ENCODE results near the gene NR1D2.

NR1D2 gene

GRCh38 chr3:23931597-23931996, 13.5 kb upstream of the NR1D2 start:
- DNase-seq (ENCODE audit: low spot score), result no peak

DNA sequence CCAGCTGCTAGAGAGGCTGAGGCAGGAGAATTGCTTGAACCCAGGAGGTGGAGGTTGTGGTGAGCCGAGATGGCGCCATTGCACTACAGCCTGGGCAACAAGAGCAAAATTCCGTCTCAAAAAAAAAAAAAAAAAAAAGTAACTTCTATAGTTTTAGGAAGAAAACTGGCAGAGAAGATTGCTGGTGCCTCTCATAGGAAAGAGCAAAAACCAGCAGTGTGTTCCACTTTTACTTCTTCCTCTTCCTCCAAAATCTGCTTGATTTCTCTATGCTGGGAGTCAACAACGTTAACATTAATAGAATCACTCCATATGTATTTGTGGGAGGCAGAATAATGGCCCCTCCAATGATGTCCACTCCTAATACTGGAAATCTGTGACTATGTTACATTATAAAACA, 12.5 kb upstream of the NR1D2 start:
- no peak for DNase-seq (ENCODE audit: low spot score)

DNA sequence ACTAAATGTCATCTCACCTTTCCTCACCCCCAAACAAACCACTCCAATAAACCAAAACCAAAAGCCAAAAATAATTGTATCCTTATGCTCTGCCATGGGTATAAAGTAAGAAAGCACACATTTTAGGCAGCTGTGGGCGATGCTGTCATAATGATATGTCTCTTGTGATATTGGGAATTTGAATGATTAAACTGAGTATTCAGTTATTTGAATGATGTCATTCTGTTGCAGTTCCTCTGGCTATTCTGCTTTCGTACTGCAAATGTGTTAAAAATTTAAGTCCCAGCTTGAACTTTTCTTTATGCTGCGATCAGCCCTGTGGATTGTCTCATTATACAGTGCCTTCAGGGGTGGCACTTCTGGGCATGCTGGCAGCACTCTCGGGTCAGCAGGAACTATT, 10.8 kb upstream of the NR1D2 start:
- DNase-seq (ENCODE audit: low spot score), result no peak

DNA sequence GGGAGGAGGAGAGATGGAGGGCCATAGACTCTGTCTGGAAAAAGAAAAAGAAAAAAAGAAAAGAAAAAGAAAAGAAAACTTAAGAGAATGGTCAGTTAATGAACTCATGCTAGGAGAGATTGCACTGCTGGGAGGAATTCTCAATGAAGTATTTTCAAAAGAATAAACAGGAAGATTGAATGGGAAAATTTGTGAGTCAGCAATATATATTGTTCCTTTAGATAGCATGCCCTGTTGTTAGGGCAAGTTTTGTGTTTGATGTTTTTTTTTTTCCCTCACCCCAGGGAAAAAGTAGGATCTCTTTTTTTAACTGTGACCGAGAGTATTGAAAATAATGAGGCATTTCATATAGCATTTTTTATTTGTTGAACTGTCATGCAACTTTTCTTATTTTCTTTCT, 7.8 kb upstream of the NR1D2 start:
- no peak for DNase-seq (ENCODE audit: low spot score)

DNA sequence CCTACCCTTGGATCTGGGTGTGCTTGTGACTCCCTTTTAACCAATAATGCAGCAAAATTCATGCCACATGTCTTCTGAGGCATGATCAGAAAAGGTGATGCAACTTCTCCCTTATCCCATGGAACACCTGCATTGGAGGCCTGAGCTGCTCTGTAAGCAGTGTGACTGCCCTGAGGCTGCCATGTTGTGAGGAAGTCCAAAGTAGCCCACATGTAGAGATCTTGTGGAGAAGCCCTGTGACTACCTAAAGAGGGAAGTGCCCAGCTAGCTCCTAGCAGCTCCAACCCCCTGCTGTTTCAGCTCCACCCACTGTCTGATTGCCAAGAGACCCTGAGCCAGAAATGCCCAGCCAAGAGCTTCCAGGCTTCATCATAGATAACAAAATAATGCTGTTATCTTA, 6.4 kb upstream of the NR1D2 start:
- DNase-seq (ENCODE audit: low spot score), result no peak

DNA sequence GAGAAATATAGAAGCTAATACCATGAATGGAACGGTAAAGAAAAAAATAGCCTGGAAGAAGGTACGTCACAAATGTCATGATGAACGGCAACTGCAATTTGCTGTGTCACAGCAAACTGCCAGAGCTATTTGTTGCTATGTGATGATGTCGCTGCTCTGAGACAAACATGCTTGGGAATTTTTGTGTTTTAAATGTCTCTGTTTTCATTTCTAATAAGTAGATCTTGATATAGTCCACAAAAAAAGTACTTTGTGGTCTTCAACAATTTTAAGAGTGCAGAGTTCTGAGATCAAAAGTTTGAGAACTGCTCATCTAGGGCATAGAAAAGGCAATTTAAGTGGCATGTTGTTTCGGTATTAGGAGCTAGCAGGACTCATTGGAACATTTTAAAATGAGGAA, 4.3 kb upstream of the NR1D2 start:
- no peak for DNase-seq (ENCODE audit: low spot score)

GRCh38 chr3:23941440-23941839, 3.6 kb upstream of the NR1D2 start:
- no peak for DNase-seq (ENCODE audit: low spot score)

DNA sequence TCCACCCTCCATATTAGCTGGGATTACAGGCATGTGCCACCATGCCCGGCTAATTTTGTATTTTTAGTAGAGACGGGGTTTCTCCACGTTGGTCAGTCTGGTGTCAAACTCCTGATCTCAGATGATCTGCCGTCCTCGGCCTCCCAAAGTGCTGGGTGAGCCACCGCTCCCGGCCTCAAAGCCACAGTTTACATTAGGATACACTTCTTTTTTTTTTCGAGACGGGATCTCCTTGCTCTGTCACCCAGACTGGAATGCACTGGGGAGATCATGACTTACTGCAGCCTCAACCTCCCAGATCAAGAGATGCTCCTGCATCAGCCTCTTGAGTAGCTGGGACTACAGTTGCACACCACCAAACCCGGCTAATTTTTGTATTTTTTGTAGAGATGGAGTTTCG, 2.5 kb upstream of the NR1D2 start:
- DNase-seq (ENCODE audit: low spot score), result no peak

- no peak for DNase-seq (ENCODE audit: low spot score)
These were observed 891 bp upstream of the NR1D2 start for GRCh38 chr3:23944007-23944783.

GRCh38 chr3:23945663-23945912, 502 bp downstream of the NR1D2 start:
- no peak for DNase-seq (ENCODE audit: low spot score)

- peak; percentile 95 for DNase-seq (ENCODE audit: low spot score)
These were observed 1.0 kb downstream of the NR1D2 start for GRCh38 chr3:23945913-23946687.

GRCh38 chr3:23948761-23949160, 3.7 kb downstream of the NR1D2 start:
- no peak for DNase-seq (ENCODE audit: low spot score)

DNA sequence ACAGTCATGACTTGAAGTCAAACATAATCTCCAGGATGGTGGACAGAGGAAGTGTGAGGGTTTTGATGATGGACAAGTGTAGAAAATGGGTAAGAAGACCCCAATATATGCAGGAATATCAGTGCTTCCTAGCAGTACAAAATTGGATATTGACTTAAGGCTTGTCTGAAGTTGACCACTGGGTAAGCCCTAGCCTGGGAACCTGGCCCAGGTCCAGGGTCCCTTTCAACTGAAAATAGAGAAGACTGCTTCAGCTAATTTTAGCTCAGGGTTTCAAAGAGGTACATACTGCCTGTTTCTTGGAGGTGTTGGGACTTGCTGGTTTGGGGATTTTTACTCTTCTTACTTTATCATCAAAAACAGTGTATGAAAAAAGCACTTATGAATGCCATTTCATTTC, 4.7 kb downstream of the NR1D2 start:
- no peak for DNase-seq (ENCODE audit: low spot score)

DNA sequence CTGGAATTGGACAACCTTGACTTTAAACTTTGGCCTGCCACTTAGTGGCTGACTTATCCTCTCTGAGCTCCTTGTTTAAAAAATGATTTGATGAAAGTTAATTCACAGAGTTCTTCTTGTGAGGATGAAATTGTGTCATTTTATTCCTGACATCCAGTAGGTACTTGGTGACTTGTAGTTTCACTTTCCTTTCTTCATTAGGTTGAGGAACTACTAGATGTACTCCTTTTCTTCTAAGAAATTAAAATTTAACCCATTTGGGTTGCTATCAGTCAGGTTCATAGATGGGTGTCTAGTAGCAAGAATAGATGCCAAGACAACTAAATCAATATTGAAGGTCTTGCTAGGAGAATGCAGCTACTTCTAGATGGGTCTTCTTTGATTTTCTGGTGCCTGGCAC, 5.2 kb downstream of the NR1D2 start:
- no peak for DNase-seq (ENCODE audit: low spot score)

GRCh38 chr3:23952646-23953045, 7.6 kb downstream of the NR1D2 start:
- no peak for DNase-seq (ENCODE audit: low spot score)

DNA sequence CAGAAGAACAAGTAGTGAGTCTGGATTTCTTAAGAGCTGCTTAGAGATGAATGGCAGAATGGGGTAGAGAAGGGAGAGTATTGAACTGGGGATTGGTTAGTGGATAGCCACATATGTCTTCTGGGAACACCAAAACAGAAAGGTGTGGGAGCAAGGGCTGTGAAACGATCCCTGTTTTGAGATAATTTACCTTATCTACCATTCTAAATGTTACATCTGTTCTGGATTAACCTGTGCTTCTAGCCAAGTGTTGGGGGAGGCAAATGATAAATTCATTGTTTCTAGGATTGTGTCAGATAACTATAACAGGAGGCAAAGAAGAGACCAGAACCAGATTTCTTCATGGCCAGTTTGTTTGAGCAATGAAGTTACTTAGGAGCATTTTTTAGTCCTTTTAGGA, 8.4 kb downstream of the NR1D2 start:
- no peak for DNase-seq (ENCODE audit: low spot score)

DNA sequence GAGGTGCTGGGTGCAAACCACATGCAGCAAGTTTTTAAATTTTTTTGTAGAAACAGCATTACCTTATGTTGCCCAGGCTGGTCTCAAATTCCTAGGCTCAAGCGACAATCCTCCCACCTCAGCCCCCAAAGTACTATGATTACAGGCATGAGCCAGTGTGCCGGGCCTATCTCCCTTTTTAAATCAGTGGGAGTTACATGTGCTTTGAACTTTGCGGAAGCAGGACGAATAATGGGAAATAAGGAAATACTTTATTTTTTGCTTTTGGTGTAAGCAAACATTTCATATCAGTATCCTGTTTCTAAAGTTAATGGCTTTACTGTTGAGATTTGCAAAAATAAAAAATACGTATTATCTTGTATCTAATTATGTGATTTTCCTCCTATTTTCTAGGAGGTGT, 9.1 kb downstream of the NR1D2 start:
- no peak for DNase-seq (ENCODE audit: low spot score)

DNA sequence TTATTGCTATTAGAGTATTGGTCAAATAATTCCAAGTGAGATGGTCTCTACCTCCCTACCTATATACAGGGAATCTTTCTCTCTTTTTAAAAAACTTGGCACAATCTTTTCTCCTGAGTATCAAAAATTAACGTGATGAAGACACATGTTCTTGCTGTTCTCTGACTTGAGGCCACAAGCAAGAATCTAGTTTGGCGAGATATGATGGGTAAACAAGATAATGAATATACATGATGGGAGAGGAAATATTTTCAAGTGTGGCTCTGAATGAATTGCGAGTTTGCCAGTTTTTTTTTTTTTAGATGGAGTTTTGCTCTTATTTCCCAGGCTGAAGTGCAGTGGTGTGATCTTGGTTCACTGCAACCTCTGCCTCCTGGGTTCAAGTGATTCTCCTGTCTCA, 11.6 kb downstream of the NR1D2 start:
- no peak for DNase-seq (ENCODE audit: low spot score)

DNA sequence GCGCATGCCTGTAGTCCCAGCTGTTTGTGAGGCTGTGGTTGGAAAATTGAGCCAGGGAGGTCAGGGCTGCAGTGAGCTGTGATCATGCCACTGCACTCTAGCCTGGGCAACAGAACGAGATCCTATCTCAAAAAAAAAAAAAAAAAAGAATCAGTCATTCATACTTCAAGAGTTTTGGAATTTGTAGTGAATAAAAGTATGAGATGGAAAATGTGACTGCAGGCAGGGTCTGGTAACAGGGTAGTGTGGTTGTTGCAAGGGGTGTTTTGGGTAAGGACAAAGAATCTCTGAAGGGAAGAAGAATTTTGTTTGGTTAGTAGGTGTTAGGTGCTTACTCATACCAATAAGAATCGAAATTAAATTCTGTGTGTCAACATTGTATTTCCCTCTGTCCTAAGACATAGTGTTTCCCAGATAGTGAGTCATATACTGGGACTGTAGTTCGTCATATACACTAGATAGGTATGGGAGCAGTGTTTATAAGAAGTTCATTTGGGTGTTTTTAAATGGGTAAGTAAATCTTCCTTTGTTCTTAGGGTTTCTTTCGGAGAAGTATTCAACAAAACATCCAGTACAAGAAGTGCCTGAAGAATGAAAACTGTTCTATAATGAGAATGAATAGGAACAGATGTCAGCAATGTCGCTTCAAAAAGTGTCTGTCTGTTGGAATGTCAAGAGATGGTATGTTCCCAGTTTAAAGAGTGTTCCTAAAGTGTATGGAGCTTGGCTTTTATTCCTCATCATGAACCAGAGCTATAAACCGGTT, 14.2 kb downstream of the NR1D2 start:
- peak; percentile 40 for DNase-seq (ENCODE audit: low spot score)

- DNase-seq (ENCODE audit: low spot score), result no peak
These were observed 15.6 kb downstream of the NR1D2 start for GRCh38 chr3:23960649-23961048.

- no peak for DNase-seq (ENCODE audit: low spot score)
These were observed 16.0 kb downstream of the NR1D2 start for GRCh38 chr3:23961066-23961465.

DNA sequence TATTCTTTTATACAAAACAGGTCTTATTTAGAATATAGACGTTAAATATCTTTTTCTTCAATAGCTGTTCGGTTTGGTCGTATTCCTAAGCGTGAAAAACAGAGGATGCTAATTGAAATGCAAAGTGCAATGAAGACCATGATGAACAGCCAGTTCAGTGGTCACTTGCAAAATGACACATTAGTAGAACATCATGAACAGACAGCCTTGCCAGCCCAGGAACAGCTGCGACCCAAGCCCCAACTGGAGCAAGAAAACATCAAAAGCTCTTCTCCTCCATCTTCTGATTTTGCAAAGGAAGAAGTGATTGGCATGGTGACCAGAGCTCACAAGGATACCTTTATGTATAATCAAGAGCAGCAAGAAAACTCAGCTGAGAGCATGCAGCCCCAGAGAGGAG, 16.8 kb downstream of the NR1D2 start:
- DNase-seq (ENCODE audit: low spot score), result no peak

DNA sequence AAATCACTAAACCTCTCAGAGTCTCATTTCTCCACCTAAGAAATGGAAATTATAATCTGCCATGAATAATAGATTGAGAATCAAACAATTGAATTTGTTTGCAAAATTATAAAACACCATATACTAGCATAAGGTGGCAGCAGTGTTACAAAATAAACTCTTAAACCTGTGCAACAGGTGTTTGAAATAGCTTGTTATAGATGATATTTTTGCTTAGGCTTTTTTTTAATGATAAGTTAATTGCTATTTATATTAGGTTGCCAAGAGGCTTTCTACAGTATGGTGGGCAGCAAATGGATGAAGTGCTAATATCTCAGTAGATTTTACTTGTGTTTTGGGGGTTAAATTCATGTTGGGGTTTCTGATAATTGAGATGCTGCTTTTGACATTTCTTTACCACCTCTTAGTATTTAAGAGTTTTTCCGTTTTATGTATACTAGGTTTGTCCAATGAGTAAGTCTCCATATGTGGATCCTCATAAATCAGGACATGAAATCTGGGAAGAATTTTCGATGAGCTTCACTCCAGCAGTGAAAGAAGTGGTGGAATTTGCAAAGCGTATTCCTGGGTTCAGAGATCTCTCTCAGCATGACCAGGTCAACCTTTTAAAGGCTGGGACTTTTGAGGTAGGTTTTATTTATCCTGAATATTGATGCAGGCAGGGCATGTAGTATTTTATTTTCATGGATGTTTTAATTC, 19.6 kb downstream of the NR1D2 start:
- no peak for DNase-seq (ENCODE audit: low spot score)
